NK-92 treated with Interleukin-12 subunit alpha and Interleukin-12 subunit beta, amount 100 ng/mL, for 24 hours (cell line): ENCODE measurements around the gene MPO.
A peak's percentile ranks its signal among the peaks of the same experiment; 100 is the strongest.

ENCODE experiments used
- DNase-seq: peaks from one replicate; lab custom pipeline; 2025; lab: John Stamatoyannopoulos, UW

The MPO gene

DNA sequence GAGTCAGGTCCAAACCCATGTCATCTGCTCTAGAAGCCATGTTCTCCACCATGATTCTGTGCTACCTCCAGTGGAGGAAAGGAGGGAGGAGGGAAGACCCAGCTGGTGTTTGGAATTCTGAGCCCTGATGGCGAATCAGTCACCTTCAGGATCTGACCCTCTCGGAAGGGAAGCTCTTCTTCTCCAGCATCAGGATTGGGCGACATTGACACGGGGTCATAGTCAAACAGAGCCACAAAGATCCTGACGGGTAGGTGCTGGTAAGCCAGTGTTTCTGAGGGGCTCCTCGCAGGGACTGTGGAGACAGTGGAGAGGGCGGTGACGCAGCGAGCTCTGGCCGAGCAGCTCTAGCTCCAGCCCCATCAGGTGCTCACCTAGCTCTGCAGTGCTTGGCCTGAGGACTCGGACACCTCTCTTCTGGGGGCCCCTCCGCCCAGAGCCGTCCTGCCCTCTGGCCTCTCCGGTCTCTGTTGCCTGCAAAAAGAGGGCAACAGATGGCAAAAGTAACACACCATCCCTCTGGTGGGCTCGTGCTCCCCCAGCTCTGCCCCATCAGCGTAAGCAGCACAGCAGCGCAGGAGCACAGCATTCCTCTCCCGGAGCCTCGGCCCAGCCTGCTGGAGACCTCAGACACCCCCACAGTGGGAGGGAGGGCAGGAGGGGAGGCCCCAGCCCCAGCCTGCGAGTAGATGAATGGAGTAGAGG lies 26.9 kb upstream of the MPO start:
- DNase-seq = no peak

DNA sequence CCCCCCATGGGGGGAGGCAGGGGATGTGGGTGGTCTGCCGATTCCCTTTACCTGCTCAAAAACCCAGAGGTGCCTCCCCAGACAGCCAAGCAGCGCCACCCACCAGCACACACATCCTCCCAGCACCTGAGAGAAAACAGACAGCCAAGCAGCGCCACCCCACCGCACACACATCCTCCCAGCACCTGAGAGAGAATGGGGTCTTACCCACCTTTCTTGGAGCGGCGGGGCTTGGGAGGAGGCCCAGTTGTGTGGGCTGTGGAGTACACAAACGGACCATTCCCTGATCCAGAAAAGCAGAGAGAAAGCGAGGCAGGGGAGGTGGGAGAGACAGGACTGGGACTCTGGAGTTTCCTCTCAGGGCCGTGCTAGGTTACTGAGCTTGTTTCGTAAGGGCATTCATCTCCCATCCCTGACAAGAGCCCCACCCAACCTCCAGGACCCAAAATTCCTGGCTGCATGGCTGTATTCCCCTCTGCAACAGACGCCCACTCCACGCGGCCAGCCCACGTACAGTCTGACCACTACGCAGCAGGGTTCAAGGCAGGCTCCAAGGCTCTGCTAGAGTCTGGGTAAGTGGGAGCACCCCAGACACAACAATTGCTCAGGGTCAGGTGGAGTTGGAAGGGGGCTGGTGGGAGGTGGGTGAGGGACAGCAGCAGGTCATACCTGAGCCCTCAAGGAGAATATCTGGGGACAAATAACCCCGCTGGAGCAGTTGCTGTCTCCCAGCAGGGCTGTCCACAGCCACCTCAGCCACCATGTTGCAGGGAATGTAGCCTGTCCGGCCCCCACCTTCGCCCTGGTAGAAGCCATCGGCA lies 25.6 kb upstream of the MPO start:
- no peak for DNase-seq

DNA sequence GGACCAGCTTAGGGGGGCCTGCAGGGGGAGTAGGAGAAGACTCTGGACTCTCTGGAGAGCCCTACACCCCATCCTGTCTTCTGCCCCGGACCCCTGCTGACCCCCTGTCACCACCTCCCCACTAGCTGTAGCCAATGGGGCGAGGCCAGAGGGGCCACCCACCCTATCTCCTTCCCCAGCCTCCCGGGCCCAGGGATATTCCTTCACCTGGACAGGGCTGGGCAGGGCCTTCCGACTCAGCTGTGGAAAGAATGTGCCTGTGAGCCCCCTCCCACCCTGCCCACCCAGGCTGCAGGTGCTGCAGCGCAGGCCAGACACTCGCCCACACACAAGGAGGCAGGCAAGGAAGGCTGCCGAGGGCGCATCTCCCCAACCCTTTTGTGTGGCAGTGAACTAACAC lies 24.9 kb upstream of the MPO start:
- DNase-seq = no peak

DNA sequence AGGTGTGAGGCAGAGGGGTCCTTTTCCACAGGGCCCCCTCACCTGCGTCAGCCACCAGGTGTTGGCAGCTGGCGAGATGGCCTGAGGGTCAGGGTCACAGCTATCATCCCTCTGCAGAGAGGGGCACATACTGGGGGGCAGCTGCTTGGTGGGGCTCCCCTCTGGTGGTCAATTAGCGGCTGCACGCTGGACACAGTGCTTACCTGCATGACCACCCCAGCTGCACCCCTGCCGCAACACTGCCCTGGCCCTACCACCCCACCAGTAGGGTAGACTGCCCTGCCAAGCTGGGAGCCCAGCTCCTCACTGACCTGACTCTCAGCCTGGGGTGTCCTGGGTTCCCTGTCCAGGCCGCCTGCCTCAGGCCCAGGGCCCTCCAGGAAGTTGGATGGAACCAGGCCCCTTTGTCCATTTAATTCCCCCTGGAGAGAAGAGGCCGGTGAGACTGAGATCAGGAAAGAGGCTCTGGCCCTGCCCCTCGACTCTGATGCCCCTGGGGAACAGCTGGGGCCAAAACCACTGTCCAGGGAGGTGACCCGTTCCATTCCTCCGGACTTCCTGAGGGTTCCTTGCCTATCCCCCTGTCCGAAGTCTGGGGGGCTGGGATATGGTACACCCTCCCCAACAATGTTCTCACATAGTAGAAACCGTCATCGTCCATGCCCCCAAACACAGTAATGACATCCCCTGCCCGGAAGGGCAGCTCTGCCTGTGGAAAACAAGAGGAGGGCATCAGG lies 24.2 kb upstream of the MPO start:
- DNase-seq = no peak

DNA sequence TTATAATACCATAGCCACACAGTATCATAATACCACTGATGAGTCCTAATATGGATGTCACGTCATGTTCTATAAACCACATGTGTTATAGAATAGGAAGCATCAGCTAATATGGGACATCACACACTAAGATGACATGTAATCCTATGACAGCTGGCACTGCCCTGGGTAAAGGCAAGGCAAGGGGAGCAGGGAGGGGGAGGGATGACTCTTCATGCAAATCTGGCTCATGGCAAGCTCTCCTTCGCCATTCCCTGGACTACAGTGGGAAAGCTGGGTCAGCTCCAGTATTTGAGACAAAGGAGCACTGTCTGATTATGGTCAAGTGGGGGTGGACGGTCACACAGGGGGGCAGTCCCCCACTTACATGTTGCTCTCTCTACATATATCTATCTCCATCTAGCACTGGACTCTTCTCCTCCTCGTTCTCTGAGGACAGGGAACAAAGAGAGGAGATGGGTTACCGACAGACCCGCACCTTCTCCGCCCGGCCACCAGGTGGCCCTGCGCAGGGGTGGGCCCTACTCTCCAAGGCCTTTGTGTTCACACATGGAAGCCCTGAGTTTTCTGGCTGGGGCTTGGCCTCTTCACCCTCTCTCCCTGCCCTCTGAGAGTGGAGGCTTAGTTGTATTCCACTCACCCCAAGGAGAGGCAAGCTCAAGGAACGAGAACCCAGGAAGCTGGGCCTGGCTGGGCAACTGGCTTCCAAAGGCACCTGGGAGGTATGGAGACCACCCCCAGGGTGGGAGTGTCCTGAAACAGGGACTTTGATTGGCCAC lies 23.4 kb upstream of the MPO start:
- DNase-seq = peak; percentile 8

DNA sequence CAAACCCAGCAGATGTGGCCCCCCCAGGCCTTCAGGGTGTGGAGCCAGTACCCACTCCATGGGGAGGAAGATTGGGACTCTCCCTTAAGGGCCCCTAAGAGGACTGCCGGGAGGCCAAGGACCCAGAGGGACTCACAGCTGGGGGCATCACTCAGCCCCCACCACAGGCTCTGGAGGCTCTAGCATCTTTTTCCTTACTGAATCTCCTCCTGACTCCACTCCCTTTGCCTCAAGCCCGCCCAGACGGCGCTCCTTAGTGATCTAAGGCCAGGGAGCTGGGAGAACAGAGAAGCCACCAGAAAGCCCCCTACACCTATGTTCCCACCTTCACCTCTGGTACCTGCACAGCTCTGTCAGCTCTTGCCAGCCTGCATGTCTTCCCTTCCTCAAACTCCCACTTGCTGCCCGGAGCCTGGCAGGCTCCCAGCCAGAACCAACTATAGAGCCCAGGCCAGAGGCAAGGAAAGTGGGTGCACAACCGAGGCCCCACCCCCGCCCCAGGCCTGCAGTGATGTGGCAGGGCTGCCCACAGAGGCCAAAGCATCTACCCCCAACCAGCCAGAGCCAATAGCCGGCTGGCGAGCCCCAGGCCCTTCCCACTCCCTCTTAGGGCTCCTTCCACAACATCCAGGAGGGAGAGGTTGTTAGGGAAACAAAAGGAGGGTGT lies 22.3 kb upstream of the MPO start:
- no peak for DNase-seq

DNA sequence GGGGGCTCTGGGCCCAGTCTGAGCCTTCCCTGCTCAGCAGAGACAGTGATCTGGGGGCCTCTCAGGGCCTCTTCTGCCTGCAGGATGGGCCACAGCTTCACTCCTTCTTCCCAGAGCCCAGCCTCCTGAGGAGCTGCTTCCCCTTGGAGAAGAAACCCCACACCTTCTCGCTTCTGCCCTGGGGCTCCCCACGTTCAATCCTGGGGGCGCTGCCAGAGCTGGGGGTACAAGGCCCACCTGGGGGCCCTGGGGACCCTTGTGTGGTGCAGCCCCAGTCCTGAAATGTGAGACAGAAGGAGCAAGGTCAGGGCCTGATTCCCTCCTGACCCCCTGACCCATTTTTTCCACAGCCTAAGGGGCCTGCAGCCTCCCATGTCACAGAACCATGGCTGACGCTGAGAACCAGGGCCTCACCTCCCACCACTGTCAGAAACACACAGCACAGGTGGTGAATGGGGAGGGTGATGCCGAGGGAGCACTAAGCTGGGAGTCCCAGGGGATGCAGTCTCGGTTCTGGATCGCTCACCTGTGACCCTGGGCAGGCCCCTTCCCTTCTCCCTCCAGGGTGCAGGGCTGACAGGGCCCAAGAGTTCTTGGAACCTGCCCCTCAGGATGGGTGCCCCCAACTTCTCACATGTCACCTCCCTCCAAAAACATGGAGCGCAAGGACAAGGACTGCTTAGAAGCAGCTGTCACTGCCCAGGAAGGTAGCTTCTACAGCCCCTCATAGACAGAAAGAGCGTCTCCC lies 21.6 kb upstream of the MPO start:
- no peak for DNase-seq

DNA sequence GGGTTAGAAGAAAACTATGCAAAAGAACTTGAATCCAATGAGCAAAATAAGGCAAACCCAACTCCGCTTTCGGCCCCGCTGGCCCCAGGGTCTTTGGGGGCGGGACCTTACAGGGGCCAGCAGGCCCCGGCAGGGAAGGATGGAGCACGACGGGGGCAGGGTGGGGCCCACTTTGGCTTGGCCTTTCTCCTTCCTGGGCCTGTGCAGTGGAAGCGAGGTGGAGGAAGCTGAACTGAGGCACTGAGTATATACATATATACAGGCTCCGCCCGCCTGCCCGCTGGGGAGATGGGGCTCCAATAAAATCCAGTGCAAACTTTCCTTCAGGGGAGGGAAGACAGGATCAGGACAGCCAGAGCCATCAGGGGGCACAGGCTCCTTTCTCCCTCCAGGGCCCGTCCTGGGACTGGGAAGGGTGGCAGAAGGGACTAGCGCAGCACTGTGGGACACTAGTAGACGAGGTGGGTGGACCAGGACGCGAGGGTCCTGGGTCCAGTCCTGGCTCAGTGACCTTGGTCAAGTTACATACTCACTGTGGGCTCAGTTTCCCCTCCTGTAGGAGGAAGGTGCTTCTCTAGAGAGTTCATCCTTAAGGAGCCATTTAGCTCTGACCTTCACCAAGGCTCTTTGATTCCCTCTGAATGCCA lies 20.9 kb upstream of the MPO start:
- DNase-seq = no peak

DNA sequence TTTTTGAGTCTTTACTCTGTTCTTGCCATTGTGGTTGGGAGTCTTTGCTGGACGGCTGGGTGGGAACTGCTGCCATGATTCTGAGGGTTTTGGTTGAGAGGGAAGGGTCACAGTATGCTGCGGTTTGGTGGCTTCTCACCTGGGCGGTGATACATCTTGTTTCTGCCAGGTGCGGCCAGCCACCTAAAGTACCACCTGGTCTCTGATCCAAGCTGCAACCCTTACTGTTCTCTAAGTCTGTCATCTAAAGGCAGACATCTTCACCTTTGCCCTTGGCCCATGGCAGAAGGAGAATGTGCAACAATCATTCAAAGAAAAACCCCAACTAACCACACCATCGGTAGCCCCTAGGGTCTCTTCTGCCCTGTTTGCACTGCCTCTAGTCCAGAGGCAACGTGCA lies 19.6 kb upstream of the MPO start:
- DNase-seq = no peak

DNA sequence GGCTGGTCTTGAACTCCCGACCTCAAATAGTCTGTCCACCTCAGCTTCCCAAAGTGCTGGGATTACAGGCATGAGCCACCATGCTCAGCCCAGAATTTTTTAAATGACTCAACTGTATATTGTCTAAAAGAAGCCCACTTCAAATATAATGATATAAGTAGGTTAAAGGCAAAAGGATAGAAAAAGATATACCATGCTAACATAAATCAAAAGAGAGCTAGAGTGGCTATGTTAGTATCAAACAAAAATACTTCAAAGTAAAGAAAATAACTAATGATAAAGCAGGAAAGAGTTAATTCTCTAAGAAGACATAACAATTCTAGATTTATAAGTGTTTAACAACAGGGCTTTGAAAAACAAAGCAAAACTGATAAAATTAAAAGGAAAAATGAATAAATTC lies 13.3 kb upstream of the MPO start:
- DNase-seq = no peak

DNA sequence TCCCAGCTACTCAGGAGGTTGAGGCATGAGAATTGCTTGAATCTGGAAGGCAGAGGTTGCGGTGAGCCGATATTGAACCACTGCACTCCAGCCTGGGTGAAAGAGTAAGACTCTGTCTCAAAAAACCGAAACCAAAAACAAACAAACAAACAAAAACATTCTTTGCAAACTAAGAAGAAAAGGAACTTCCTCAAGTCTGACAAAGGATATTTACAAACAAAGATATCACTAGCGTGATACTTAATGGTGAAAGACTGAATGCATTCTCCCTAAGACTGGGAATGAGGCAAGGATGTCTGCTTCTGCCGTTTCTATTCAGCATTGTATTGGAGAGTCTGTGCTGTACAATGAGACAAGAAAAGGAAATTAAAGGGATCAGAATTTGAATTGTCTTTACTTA lies 10.5 kb upstream of the MPO start:
- DNase-seq = no peak

DNA sequence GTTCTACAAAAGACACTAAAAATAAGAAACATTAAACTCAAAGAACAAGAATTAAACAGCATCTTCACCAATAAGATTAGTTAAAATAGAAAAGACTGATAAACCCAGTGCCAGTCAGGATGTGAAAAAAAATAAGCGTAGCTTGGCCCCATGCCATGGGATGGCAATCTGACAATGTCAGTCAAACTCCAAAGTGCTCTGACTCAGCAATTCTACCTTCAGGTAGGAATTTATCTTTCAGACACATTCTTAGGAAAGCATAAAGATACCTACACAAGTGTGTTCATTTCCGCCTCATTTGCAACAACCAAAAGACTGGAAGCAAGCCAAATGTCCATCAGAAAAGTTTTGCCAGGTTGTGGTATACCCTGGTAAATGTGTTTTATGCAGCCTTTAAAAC lies 9.1 kb upstream of the MPO start:
- DNase-seq = no peak

DNA sequence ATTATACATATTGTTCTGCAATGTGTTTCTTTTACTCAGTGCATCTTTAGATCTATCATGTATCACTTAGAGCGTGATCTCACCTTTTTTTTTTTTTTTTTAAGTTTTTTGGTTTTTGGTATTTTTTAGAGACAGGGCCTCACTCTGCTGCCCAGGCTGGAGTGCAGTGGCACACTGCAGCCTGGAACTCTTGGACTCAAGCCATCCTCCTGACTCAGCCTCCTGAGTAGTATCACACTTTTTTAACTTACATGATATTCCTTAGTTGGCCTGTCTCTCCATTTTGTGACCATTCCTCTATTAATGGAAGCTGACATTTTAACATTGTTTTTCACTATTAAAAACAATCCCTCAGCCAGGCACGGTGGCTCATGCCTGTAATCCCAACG lies 4.7 kb upstream of the MPO start:
- DNase-seq = no peak

DNA sequence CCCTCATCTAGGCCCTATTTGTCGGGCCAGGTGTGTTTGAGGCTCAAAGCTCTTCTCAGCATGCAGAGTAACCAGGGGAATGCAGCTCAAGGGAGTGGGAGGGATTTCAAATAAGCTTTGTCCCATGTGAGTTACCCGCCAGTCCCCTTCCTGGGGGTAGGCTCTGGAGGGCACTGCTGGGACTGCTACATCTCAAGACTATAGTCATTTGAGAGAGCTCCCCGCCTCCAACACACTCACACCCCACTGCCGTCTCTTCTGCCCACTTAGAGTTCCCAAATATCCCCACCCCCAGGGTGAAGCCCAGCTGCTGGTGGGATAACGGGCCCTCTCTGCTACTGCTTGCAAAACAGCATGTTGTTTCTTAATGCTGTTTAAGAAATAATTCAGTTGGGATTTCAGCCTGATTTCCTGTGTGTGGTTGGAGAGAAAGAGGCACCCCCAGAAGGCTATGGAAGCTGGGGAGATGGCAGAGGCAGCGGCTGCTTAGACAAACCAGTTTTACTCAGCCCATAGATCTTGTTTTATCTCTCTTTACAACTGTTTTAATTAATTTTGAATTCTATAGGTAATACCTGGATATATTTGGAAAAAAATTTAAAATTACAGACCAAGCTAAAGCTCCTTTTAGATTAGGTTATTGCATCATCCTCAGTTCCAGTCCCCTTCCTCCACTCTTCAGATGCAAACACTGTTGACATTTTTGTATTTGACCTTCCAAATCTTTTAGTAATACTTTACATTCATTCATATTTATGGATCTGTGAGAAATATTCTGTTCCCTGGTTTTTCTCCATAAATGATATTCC lies 4.1 kb upstream of the MPO start:
- no peak for DNase-seq

DNA sequence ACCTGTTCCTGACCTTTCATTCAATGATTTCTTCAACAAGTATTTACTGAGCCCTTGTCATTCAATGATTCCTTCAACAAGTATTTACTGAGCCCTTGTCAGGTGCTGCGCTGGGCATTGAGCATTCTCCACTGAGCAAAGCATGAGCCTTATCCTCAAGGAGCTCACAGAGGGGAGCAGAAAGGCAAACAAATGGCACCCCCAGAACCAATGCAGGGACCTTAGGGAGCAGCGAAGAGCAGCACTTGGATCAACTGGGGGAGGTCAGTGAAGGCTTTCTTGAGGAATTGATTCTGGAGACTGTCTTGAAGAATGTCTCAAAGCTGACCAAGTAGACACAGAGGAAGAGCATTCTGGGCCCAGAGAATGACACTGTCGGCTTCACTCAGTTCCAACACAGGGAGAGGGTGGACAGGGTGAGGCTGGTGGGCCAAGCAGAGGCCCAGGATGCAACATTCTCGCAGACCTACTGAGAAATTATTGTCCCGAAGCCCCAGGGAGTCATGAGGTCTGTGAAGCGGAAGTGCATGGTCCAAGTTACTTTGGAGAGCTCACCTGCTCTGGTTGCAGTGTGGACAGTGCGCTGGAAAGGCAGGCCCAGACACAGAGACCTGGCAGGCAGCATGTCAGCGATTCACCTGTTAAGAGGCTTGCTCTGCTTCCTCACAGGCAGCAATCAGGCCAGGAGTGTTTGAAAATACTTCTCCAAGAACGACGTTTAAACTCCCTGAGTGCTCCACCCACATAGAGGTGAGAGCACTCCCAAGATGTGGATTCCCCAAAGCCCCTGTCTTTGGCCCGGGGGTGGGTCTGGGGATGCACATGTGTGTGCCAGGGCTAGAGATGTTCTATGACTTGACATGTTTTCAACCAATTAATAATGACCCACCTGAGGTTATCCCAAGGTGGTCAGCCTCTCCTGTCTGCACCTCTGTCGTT lies 3.2 kb upstream of the MPO start:
- no peak for DNase-seq

DNA sequence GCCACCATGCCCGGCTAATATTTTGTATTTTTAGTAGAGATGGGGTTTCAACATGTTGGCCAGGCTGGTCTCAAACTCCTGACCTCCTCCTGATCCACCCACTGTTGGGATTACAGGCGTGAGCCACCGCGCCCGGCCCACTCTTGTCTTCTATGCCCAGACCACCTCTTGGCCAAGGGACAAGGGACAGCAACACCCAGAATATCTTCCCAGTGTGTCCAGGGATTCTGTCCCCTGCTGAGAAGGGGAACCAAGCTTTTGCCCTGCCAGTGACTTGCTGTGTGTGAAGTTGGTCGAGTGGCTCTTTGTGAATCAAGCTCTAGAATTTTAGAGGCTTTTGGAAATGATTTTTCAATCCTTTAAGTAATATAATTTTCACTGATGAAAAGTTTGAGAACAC lies 1.7 kb upstream of the MPO start:
- DNase-seq = no peak

DNA sequence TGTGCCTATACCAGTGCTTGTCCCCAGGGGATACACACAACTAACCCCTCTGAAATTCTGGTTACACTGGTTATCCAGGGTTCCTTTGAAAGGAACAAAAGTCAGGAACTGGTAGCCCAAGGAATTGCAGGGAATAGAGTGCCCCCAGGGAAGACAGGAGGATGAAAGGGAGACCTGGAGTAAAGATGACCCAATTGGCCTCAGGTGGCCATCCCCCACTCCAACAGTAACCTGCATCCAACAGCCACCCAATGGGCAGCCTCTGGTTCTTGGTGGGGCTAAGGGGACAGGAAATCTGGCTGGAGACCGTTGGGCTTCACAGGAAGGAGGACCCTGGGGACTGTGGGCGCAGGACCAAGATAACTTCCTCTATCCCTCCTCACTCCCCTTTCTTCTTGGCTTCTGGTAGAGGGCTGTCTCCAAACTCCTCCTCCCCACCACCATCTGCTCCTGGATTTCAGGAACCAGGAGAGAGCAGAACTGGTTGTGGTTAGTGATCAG lies 826 bp upstream of the MPO start:
- DNase-seq = no peak

DNA sequence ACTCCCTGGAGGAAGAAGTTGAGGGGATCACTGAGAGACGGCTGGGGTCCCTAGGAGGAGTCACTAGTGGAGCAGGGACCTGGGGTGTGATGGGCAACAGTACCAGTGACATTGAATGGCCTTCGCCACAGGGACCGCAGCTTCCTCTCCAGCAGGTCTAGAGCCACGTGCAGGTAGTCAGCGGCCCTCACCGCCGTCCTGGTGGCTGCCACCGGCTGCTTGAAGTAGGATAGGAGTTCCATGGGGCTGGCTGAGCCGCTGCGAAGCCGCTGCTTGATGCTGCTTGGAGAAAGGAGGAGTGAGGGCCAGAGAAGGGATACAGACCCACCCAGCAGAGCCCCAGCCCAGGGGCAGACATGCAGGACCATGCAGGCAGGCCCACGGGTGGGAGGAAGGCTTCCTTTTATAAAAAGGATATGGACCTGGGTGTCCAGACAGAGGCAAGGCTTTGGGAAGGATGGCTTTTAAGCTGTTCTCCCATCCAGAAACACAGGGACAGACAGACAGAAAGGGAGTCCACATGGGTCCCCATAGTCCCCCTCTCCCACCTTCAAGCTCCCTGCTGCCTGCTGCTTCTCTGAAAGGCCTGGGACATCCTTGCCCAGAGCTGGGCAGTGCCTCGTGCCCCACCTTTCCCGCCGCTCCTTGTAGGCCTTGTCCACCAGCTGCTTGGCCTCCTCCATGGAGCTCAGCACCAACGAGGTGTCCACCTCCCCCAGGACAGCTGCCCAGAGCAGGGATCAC lies 827 bp downstream of the MPO start:
- DNase-seq = no peak
